Neural cell (in vitro differentiated cells): ENCODE results near the gene PKM.

Experiments used
- CTCF ChIP-seq: fragments of 450-650 bp; IDR thresholded peaks from 2 replicates; pipeline ENCODE4 v1.5.1; 2014; ENCODE audit warnings: antibody characterized with exemption, mild to moderate bottlenecking, moderate library complexity; ENCODE audit not compliant: poor library complexity, severe bottlenecking
- EP300 ChIP-seq: fragments of 450-650 bp; conservative IDR thresholded peaks from 2 replicates; pipeline ENCODE4 v1.6.1; 2014; ENCODE audit warnings: antibody characterized with exemption, mild to moderate bottlenecking, moderate library complexity; ENCODE audit not compliant: poor library complexity, severe bottlenecking
- EZH2 ChIP-seq: fragments of 200-600, 300-800 bp; shearing (Covaris generic), sonication (generic); IDR thresholded peaks from 2 replicates; pipeline ENCODE4 v1.6.1; 2014; ENCODE audit warnings: antibody characterized with exemption, low read length, borderline replicate concordance, mild to moderate bottlenecking; ENCODE audit not compliant: insufficient read depth, poor library complexity, severe bottlenecking
- MXI1 ChIP-seq: fragments of 450-650 bp; conservative IDR thresholded peaks from 2 replicates; pipeline ENCODE4 v1.6.1; 2014; ENCODE audit warnings: antibody characterized with exemption, mild to moderate bottlenecking; ENCODE audit not compliant: poor library complexity, severe bottlenecking
- POLR2AphosphoS5 ChIP-seq: IDR thresholded peaks from 2 replicates; pipeline ENCODE4 v1.6.1; 2012
- RAD21 ChIP-seq: fragments of 450-650 bp; conservative IDR thresholded peaks from 2 replicates; pipeline ENCODE4 v1.6.1; 2014; ENCODE audit warnings: antibody characterized with exemption, mild to moderate bottlenecking, moderate library complexity
- SMC3 ChIP-seq: fragments of 450-650 bp; conservative IDR thresholded peaks from 2 replicates; pipeline ENCODE4 v1.6.1; 2014; ENCODE audit warnings: antibody characterized with exemption, mild to moderate bottlenecking, moderate library complexity; ENCODE audit not compliant: poor library complexity
- TAF1 ChIP-seq: IDR thresholded peaks from 2 replicates; pipeline ENCODE4 v1.6.1; 2012; ENCODE audit warnings: low read depth

- TF ChIP-seq POLR2AphosphoS5 (no peak), RAD21 (no peak), CTCF (no peak), EZH2 (no peak), MXI1 (no peak), EP300 (no peak), SMC3 (no peak), TAF1 (no peak)
These were observed 24.9 kb downstream of the PKM start for GRCh38 chr15:72205896-72206676.
